HG03095 (cell line): Measurements from ENCODE around the gene FBXL4.
"Not testable (repeated sequence)": the region's sequence is repeated elsewhere in the genome, so short reads cannot be mapped to it uniquely, and the experiment has no call there.

ENCODE experiments used
- ATAC-seq: cut with Tn5 transposase; IDR thresholded peaks from one replicate; pipeline ENCODE4 v1.9.1; 2021; ENCODE audit warnings: moderate library complexity; ENCODE audit not compliant: unreplicated experiment

FBXL4 gene

GRCh38 chr6:98946266-98946878 lies 1.4 kb downstream of the FBXL4 start:
- ATAC-seq: no peak

GRCh38 chr6:98945311-98946115 lies 2.2 kb downstream of the FBXL4 start:
- no peak for ATAC-seq

- no peak for ATAC-seq
Measured at GRCh38 chr6:98944598-98945081, 3.1 kb downstream of the FBXL4 start.

- ATAC-seq: no peak
Measured at GRCh38 chr6:98944168-98944567, 3.6 kb downstream of the FBXL4 start.

- ATAC-seq: no peak
Measured at GRCh38 chr6:98942263-98942803, 5.4 kb downstream of the FBXL4 start.

- no peak for ATAC-seq
Measured at GRCh38 chr6:98941319-98941718, 6.4 kb downstream of the FBXL4 start.

GRCh38 chr6:98937351-98937750 lies 10.4 kb downstream of the FBXL4 start:
- no peak for ATAC-seq

- ATAC-seq: no peak
Measured at GRCh38 chr6:98932381-98932780, 15.4 kb downstream of the FBXL4 start.

- ATAC-seq: no peak
Measured at GRCh38 chr6:98931696-98932095, 16.1 kb downstream of the FBXL4 start.

- ATAC-seq: no peak
Measured at GRCh38 chr6:98929498-98930060, 18.2 kb downstream of the FBXL4 start.

GRCh38 chr6:98928688-98929087 lies 19.1 kb downstream of the FBXL4 start:
- no peak for ATAC-seq

GRCh38 chr6:98927534-98927933 lies 20.2 kb downstream of the FBXL4 start:
- ATAC-seq: no peak

- ATAC-seq: no peak
Measured at GRCh38 chr6:98925831-98926230, 21.9 kb downstream of the FBXL4 start.

GRCh38 chr6:98924647-98925046 lies 23.1 kb downstream of the FBXL4 start:
- ATAC-seq: no peak

GRCh38 chr6:98920904-98921431 lies 26.8 kb downstream of the FBXL4 start:
- peak; percentile 89 for ATAC-seq

GRCh38 chr6:98910946-98911345 lies 36.8 kb downstream of the FBXL4 start:
- not testable (repeated sequence) for ATAC-seq

GRCh38 chr6:98909236-98909635 lies 38.5 kb downstream of the FBXL4 start:
- no peak for ATAC-seq

- ATAC-seq: not testable (repeated sequence)
Measured at GRCh38 chr6:98906342-98906741, 41.4 kb downstream of the FBXL4 start.

- no peak for ATAC-seq
Measured at GRCh38 chr6:98905759-98906158, 42.0 kb downstream of the FBXL4 start.

GRCh38 chr6:98904096-98904495 lies 43.6 kb downstream of the FBXL4 start:
- ATAC-seq: no peak

- ATAC-seq: no peak
Measured at GRCh38 chr6:98900706-98901105, 47.0 kb downstream of the FBXL4 start.
